Astrocyte (in vitro differentiated cells and primary cell): ENCODE data around the gene GDF2. TPM values are rescaled to one million over a fixed set of nuclear protein-coding genes. Genes with fewer than 3 reads are reported as not detected.

Source experiments
- DNase-seq: peaks from one replicate; pipeline ENCODE4 v3.0.0-alpha.2; 2010; ENCODE audit warnings: low read depth
- FAIRE-seq: peaks from 2 replicates; lab custom pipeline; 2011; peaks lifted over from hg19 to GRCh38; lab: Jason Lieb, UNC
- H2AFZ ChIP-seq: 2 replicates; pipeline ENCODE4 v1.6.0; 2012; ENCODE audit warnings: low read depth, low read length, inconsistent platforms
- H3K27ac ChIP-seq: 2 replicates; pipeline ENCODE4 v1.5.1; 2011; ENCODE audit warnings: low read depth, low read length, inconsistent platforms
- H3K27me3 ChIP-seq: 2 replicates; pipeline ENCODE4 v1.6.0; 2011; ENCODE audit warnings: low read length, inconsistent platforms; ENCODE audit not compliant: insufficient read depth
- H3K36me3 ChIP-seq: 2 replicates; pipeline ENCODE4 v1.5.1; 2011; ENCODE audit warnings: low read length, inconsistent platforms; ENCODE audit not compliant: insufficient read depth
- H3K4me1 ChIP-seq: 2 replicates; pipeline ENCODE4 v1.5.1; 2011; ENCODE audit warnings: low read length, inconsistent platforms; ENCODE audit not compliant: insufficient read depth
- H3K4me2 ChIP-seq: 2 replicates; pipeline ENCODE4 v1.6.0; 2012; ENCODE audit warnings: low read length, inconsistent platforms
- H3K4me3 ChIP-seq: 2 replicates; pipeline ENCODE4 v1.5.1; 2011; ENCODE audit warnings: low read depth, mild to moderate bottlenecking, low read length, inconsistent platforms; ENCODE audit not compliant: insufficient read depth
- H3K79me2 ChIP-seq: 2 replicates; pipeline ENCODE4 v1.6.0; 2012; ENCODE audit warnings: mild to moderate bottlenecking, low read length, inconsistent platforms; ENCODE audit not compliant: insufficient read depth
- H3K9ac ChIP-seq: 2 replicates; pipeline ENCODE4 v1.6.0; 2012; ENCODE audit warnings: mild to moderate bottlenecking, low read length, inconsistent platforms
- H3K9me3 ChIP-seq: 2 replicates; pipeline ENCODE4 v1.5.1; 2012; ENCODE audit warnings: low read depth, mild to moderate bottlenecking, low read length, inconsistent platforms; ENCODE audit not compliant: insufficient read depth
- H4K20me1 ChIP-seq: 2 replicates; pipeline ENCODE4 v1.6.0; 2012; ENCODE audit warnings: low read length, inconsistent platforms; ENCODE audit not compliant: insufficient read depth
- H3K27ac Mint-ChIP-seq: one replicate; pipeline ENCODE4 v1.8.0; 2021; ENCODE audit warnings: mild to moderate bottlenecking, mixed read lengths; ENCODE audit not compliant: unreplicated experiment
- H3K27me3 Mint-ChIP-seq: one replicate; pipeline ENCODE4 v1.8.0; 2021; ENCODE audit warnings: low read depth, mixed read lengths; ENCODE audit not compliant: unreplicated experiment
- H3K36me3 Mint-ChIP-seq: one replicate; pipeline ENCODE4 v1.8.0; 2021; ENCODE audit warnings: low read depth, mixed read lengths; ENCODE audit not compliant: unreplicated experiment
- H3K4me1 Mint-ChIP-seq: one replicate; pipeline ENCODE4 v1.8.0; 2021; ENCODE audit warnings: low read depth, mixed read lengths; ENCODE audit not compliant: unreplicated experiment
- H3K4me3 Mint-ChIP-seq: one replicate; pipeline ENCODE4 v1.8.0; 2021; ENCODE audit warnings: mild to moderate bottlenecking, moderate library complexity, mixed read lengths; ENCODE audit not compliant: unreplicated experiment
- H3K9me3 Mint-ChIP-seq: one replicate; pipeline ENCODE4 v1.8.0; 2021; ENCODE audit warnings: mild to moderate bottlenecking, mixed read lengths; ENCODE audit not compliant: unreplicated experiment
- CTCF ChIP-seq: IDR thresholded peaks from 2 replicates; pipeline ENCODE4 v1.5.1; 2011; ENCODE audit warnings: low read depth, mild to moderate bottlenecking, inconsistent platforms, low read length, moderate library complexity; ENCODE audit not compliant: insufficient read depth
- EZH2 ChIP-seq: IDR thresholded peaks from 2 replicates; pipeline ENCODE4 v1.6.1; 2012; ENCODE audit warnings: mild to moderate bottlenecking, low read length, inconsistent platforms; ENCODE audit not compliant: insufficient read depth
- total RNA-seq: library from RNA; stranded (reverse); gene quantifications from 2 replicates; pipeline ENCODE4 v1.2.1, GENCODE V29; 2021

The GDF2 gene
- total RNA-seq, 1 donor from 2014 or later, result not detected

DNA sequence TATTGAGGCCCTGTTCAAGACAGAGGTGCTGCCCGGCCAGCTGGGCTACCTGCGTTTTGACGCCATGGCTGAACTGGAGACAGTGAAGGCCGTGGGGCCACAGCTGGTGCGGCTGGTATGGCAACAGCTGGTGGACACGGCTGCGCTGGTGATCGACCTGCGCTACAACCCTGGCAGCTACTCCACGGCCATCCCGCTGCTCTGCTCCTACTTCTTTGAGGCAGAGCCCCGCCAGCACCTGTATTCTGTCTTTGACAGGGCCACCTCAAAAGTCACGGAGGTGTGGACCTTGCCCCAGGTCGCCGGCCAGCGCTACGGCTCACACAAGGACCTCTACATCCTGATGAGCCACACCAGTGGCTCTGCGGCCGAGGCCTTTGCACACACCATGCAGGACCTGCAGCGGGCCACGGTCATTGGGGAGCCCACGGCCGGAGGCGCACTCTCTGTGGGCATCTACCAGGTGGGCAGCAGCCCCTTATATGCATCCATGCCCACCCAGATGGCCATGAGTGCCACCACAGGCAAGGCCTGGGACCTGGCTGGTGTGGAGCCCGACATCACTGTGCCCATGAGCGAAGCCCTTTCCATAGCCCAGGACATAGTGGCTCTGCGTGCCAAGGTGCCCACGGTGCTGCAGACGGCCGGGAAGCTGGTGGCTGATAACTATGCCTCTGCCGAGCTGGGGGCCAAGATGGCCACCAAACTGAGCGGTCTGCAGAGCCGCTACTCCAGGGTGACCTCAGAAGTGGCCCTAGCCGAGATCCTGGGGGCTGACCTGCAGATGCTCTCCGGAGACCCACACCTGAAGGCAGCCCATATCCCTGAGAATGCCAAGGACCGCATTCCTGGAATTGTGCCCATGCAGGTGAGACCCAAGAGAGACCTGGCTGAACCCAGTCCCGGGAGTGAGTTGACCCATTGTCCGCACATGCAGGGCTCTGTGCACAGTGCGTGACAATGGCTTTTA is 28.7 kb downstream of the GDF2 start:
- no peaks in the 10 kb centered on the region for H3K36me3 ChIP-seq
- no peak overlapping the region for H3K4me3 Mint-ChIP-seq
- DNase-seq (no peak), FAIRE-seq (no peak)
- H3K27ac Mint-ChIP-seq, result no peak overlapping the region
- H3K9ac ChIP-seq, result no peak overlapping the region
- H3K4me1 Mint-ChIP-seq, result no peaks in the 10 kb centered on the region
- TF ChIP-seq EZH2, result no peak
- TF ChIP-seq CTCF, result no peak
- H3K9me3 Mint-ChIP-seq, result peaks cover 2% of the 10 kb centered on the region
- H3K9me3 ChIP-seq, result no peaks in the 10 kb centered on the region
- H3K4me3 ChIP-seq, result no peak overlapping the region
- peaks cover 4% of the 10 kb centered on the region for H3K27me3 ChIP-seq
- no peaks in the 10 kb centered on the region for H3K36me3 Mint-ChIP-seq
- H4K20me1 ChIP-seq, result no peaks in the 10 kb centered on the region
- H2AFZ ChIP-seq, result no peak overlapping the region
- H3K79me2 ChIP-seq, result no peaks in the 10 kb centered on the region
- no peaks in the 10 kb centered on the region for H3K4me1 ChIP-seq
- H3K27me3 Mint-ChIP-seq, result peaks cover 18% of the 10 kb centered on the region
- no peak overlapping the region for H3K4me2 ChIP-seq
- H3K27ac ChIP-seq, result no peak overlapping the region

GRCh38 chr10:47351899-47352815 is 29.9 kb downstream of the GDF2 start:
- no peaks in the 10 kb centered on the region for H3K9me3 ChIP-seq
- no peaks in the 10 kb centered on the region for H3K4me1 ChIP-seq
- Mint-ChIP-seq H3K27ac (no peak overlapping the region), H3K4me3 (no peak overlapping the region), H3K27me3 (peaks cover 14% of the 10 kb centered on the region), H3K36me3 (no peaks in the 10 kb centered on the region), H3K9me3 (peaks cover 2% of the 10 kb centered on the region), H3K4me1 (no peaks in the 10 kb centered on the region)
- H3K9ac ChIP-seq, result no peak overlapping the region
- H4K20me1 ChIP-seq, result no peaks in the 10 kb centered on the region
- no peak overlapping the region for H3K4me3 ChIP-seq
- H2AFZ ChIP-seq, result no peak overlapping the region
- TF ChIP-seq CTCF (no peak), EZH2 (no peak)
- H3K79me2 ChIP-seq, result no peaks in the 10 kb centered on the region
- H3K36me3 ChIP-seq, result no peaks in the 10 kb centered on the region
- no peak overlapping the region for H3K27ac ChIP-seq
- no peak overlapping the region for H3K4me2 ChIP-seq
- H3K27me3 ChIP-seq, result no peaks in the 10 kb centered on the region
- FAIRE-seq (no peak), DNase-seq (no peak)
